Mesenchymal stem cell (in vitro differentiated cells and primary cell): ENCODE measurements around the gene RAB11FIP4.
"Not testable (repeated sequence)": the region's sequence is repeated elsewhere in the genome, so short reads cannot be mapped to it uniquely, and the experiment has no call there.

Experiments
- DNase-seq: peaks from one replicate; pipeline ENCODE4 v3.0.0-alpha.2; 2013
- H2AFZ ChIP-seq: one replicate; pipeline ENCODE4 v1.6.1; 2013; ENCODE audit warnings: low read depth, mild to moderate bottlenecking, control low read depth, inconsistent platforms, low read length, moderate library complexity
- H2AK5ac ChIP-seq: 2 replicates; pipeline ENCODE4 v1.6.1; 2013; ENCODE audit warnings: low read length, moderate library complexity, mild to moderate bottlenecking, inconsistent platforms; ENCODE audit not compliant: severe bottlenecking
- H2BK120ac ChIP-seq: one replicate; pipeline ENCODE4 v1.6.1; 2013; ENCODE audit warnings: low read depth, mild to moderate bottlenecking, inconsistent platforms, low read length, moderate library complexity
- H2BK12ac ChIP-seq, 2 experiments: one replicate each; pipeline ENCODE4 v1.6.1; 2013; ENCODE audit warnings: inconsistent platforms in 2 of 2, low read length in 2 of 2, mild to moderate bottlenecking in 2 of 2, moderate library complexity in 2 of 2, control low read depth in 1 of 2
- H2BK15ac ChIP-seq: one replicate; pipeline ENCODE4 v1.6.1; 2013; ENCODE audit warnings: mild to moderate bottlenecking, low read depth, inconsistent platforms; ENCODE audit not compliant: poor library complexity, severe bottlenecking
- H2BK5ac ChIP-seq: 2 replicates; pipeline ENCODE4 v1.6.1; 2013; ENCODE audit warnings: low read depth, mild to moderate bottlenecking, low read length, control low read depth, inconsistent platforms; ENCODE audit not compliant: poor library complexity, severe bottlenecking
- H3K14ac ChIP-seq, 2 experiments: one replicate each; pipeline ENCODE4 v1.6.1; 2013; ENCODE audit warnings: inconsistent platforms in 2 of 2, low read length in 2 of 2, control low read depth in 1 of 2, mild to moderate bottlenecking in 1 of 2, moderate library complexity in 1 of 2
- H3K18ac ChIP-seq, 2 experiments: one replicate each; pipeline ENCODE4 v1.6.1; 2013; ENCODE audit warnings: inconsistent platforms in 2 of 2, low read length in 2 of 2, control low read depth in 1 of 2, low read depth in 1 of 2, mild to moderate bottlenecking in 1 of 2
- H3K23ac ChIP-seq, 2 experiments: one replicate each; pipeline ENCODE4 v1.6.1; 2013; ENCODE audit warnings: inconsistent platforms in 2 of 2, low read length in 2 of 2, mild to moderate bottlenecking in 2 of 2, moderate library complexity in 2 of 2, control low read depth in 1 of 2
- H3K27ac ChIP-seq: 2 replicates; pipeline ENCODE4 v1.5.1; 2013; ENCODE audit warnings: mild to moderate bottlenecking, moderate library complexity, low read length, control low read depth, inconsistent platforms; ENCODE audit not compliant: poor library complexity, severe bottlenecking
- H3K27me3 ChIP-seq, 2 experiments: 2 replicates each; pipeline versions ENCODE4 v1.6.1 to v1.7.0; 2013; ENCODE audit warnings: low read length in 2 of 2, mild to moderate bottlenecking in 2 of 2, moderate library complexity in 2 of 2, control low read depth in 1 of 2, inconsistent platforms in 1 of 2; ENCODE audit not compliant: control insufficient read depth in 1 of 2, insufficient read depth in 1 of 2
- H3K36me3 ChIP-seq, 2 experiments: 2 replicates each; pipeline versions ENCODE4 v1.6.1 to v1.7.0; 2013; ENCODE audit warnings: low read length in 2 of 2, control low read depth in 1 of 2, inconsistent platforms in 1 of 2, low read depth in 1 of 2, mild to moderate bottlenecking in 1 of 2; ENCODE audit not compliant: insufficient read depth in 2 of 2, control insufficient read depth in 1 of 2
- H3K4ac ChIP-seq, 2 experiments: one replicate each; pipeline ENCODE4 v1.6.1; 2013; ENCODE audit warnings: inconsistent platforms in 2 of 2, low read length in 2 of 2, mild to moderate bottlenecking in 2 of 2, moderate library complexity in 2 of 2, control low read depth in 1 of 2, low read depth in 1 of 2
- H3K4me1 ChIP-seq: 2 replicates; pipeline ENCODE4 v1.6.1; 2013; ENCODE audit warnings: low read depth, low read length, control low read depth; ENCODE audit not compliant: control insufficient read depth, insufficient read depth
- H3K4me2 ChIP-seq: 2 replicates; pipeline ENCODE4 v1.6.1; 2013; ENCODE audit warnings: low read length, mild to moderate bottlenecking, inconsistent platforms; ENCODE audit not compliant: poor library complexity, severe bottlenecking
- H3K4me3 ChIP-seq, 2 experiments: 2 replicates each; pipeline versions ENCODE4 v1.5.1 to v1.7.0; 2013; ENCODE audit warnings: low read length in 2 of 2, mild to moderate bottlenecking in 2 of 2, control low read depth in 1 of 2, low read depth in 1 of 2; ENCODE audit not compliant: insufficient read depth in 1 of 2
- H3K79me1 ChIP-seq: replicated peaks from 2 replicates; pipeline ENCODE4 v1.6.1; 2013; ENCODE audit warnings: mild to moderate bottlenecking, control low read depth, low read length, inconsistent platforms; ENCODE audit not compliant: poor library complexity, severe bottlenecking
- H3K9ac ChIP-seq: 2 replicates; pipeline ENCODE4 v1.7.0; 2013; ENCODE audit warnings: mild to moderate bottlenecking, low read length, moderate library complexity
- H3K9me3 ChIP-seq: 2 replicates; pipeline ENCODE4 v1.7.0; 2013; ENCODE audit warnings: mild to moderate bottlenecking, low read length; ENCODE audit not compliant: control insufficient read depth
- H4K8ac ChIP-seq: one replicate; pipeline ENCODE4 v1.6.1; 2013; ENCODE audit warnings: inconsistent platforms, mild to moderate bottlenecking, low read length, moderate library complexity
- H4K91ac ChIP-seq: one replicate; pipeline ENCODE4 v1.6.1; 2013; ENCODE audit warnings: mild to moderate bottlenecking, low read length, inconsistent platforms
- WGBS: methylation state at CpG from one replicate; pipeline ENCODE4 v1.1.7; 2013; ENCODE audit warnings: mixed read lengths; 5-methylcytosine and 5-hydroxymethylcytosine counted together

The RAB11FIP4 gene

GRCh38 chr17:31382668-31383275 is 8.7 kb upstream of the RAB11FIP4 start:
- not testable (repeated sequence) for H3K4me2 ChIP-seq, H2BK15ac ChIP-seq, H2BK12ac ChIP-seq

GRCh38 chr17:31383488-31383887 is 8.0 kb upstream of the RAB11FIP4 start:
- H2BK15ac ChIP-seq, H3K4me1 ChIP-seq, H3K27ac ChIP-seq, H3K27me3 ChIP-seq, H2AK5ac ChIP-seq, H3K4me2 ChIP-seq, H3K9me3 ChIP-seq, H3K14ac ChIP-seq, H2AFZ ChIP-seq, H4K8ac ChIP-seq, H4K91ac ChIP-seq, H2BK5ac ChIP-seq, DNase-seq, H2BK12ac ChIP-seq, H3K23ac ChIP-seq, H3K4ac ChIP-seq, H3K79me1 ChIP-seq, H3K9ac ChIP-seq, H3K4me3 ChIP-seq, H2BK120ac ChIP-seq, H3K18ac ChIP-seq: not testable (repeated sequence)
- WGBS = 92% methylated on average over 6 of the region's 6 CpGs
- H3K36me3 ChIP-seq = peaks cover 11 to 19% of the 10 kb centered on the region in 2 experiments

More at GRCh38 chr17:31382668-31383275, 8.7 kb upstream of the RAB11FIP4 start:
- not testable (repeated sequence) for H3K23ac ChIP-seq, H3K9me3 ChIP-seq, H3K14ac ChIP-seq, H3K27me3 ChIP-seq, DNase-seq, H4K8ac ChIP-seq, H3K4me3 ChIP-seq, H2AK5ac ChIP-seq, H3K4me1 ChIP-seq, H3K27ac ChIP-seq, H4K91ac ChIP-seq, H3K9ac ChIP-seq, H2AFZ ChIP-seq, H3K18ac ChIP-seq, H3K4ac ChIP-seq, H2BK5ac ChIP-seq, H3K79me1 ChIP-seq, H2BK120ac ChIP-seq
- H3K36me3 ChIP-seq = peaks cover 14 to 26% of the 10 kb centered on the region in 2 experiments
- whole genome bisulfite sequencing = 97% methylated on average over 10 of the region's 11 CpGs

- no peak overlapping the region for H4K8ac ChIP-seq
- no peak overlapping the region for H2BK12ac ChIP-seq
- H3K4me3 ChIP-seq = no peak overlapping the region
- no peak overlapping the region for H2BK120ac ChIP-seq
- no peak overlapping the region for H2AFZ ChIP-seq
- no peak overlapping the region for H3K14ac ChIP-seq
- H3K36me3 ChIP-seq = peaks cover 3 to 14% of the 10 kb centered on the region in 2 experiments
- peaks cover 22 to 27% of the 10 kb centered on the region in 2 experiments for H3K27me3 ChIP-seq
- H3K9ac ChIP-seq = no peak overlapping the region
- 96% methylated on average over 7 of the region's 7 CpGs for WGBS
- H3K4ac ChIP-seq = no peak overlapping the region
- no peak overlapping the region for H3K18ac ChIP-seq
- H2BK15ac ChIP-seq = no peak overlapping the region
- no peak overlapping the region for H3K23ac ChIP-seq
- no peak overlapping the region for H2BK5ac ChIP-seq
- H3K9me3 ChIP-seq = no peaks in the 10 kb centered on the region
- no peaks in the 10 kb centered on the region for H3K79me1 ChIP-seq
- H3K4me1 ChIP-seq = no peaks in the 10 kb centered on the region
- no peak overlapping the region for H2AK5ac ChIP-seq
- no peak for DNase-seq
- H4K91ac ChIP-seq = no peak overlapping the region
- H3K4me2 ChIP-seq = no peak overlapping the region
- no peak overlapping the region for H3K27ac ChIP-seq
Measured at GRCh38 chr17:31385428-31386285, 5.8 kb upstream of the RAB11FIP4 start.

- Histone ChIP-seq H3K4me2 (no peak overlapping the region), H2BK15ac (no peak overlapping the region), H3K79me1 (no peaks in the 10 kb centered on the region), H3K9ac (no peak overlapping the region), H3K14ac (no peak overlapping the region), H2AK5ac (no peak overlapping the region), H4K91ac (no peak overlapping the region), H4K8ac (no peak overlapping the region), H3K27ac (no peak overlapping the region), H3K18ac (no peak overlapping the region), H3K4me3 (no peak overlapping the region), H2AFZ (no peak overlapping the region), H2BK120ac (no peak overlapping the region), H2BK5ac (no peak overlapping the region), H2BK12ac (no peak overlapping the region), H3K4me1 (peaks cover 6% of the 10 kb centered on the region), H3K4ac (no peak overlapping the region), H3K9me3 (no peaks in the 10 kb centered on the region), H3K27me3 (peaks cover 27 to 33% of the 10 kb centered on the region in 2 experiments), H3K23ac (no peak overlapping the region), H3K36me3 (peaks cover 3 to 13% of the 10 kb centered on the region in 2 experiments)
- no peak for DNase-seq
- WGBS = 100% methylated on average over 3 of the region's 3 CpGs
Measured at GRCh38 chr17:31386542-31387075, 4.9 kb upstream of the RAB11FIP4 start.
